GM19372 (cell line): ENCODE results near the gene SLC9C1.
"Not testable (repeated sequence)": the region's sequence is repeated elsewhere in the genome, so short reads cannot be mapped to it uniquely, and the experiment has no call there.

Experiments used
- ATAC-seq: cut with Tn5 transposase; IDR thresholded peaks from one replicate; pipeline ENCODE4 v1.9.1; 2021; ENCODE audit warnings: mild to moderate bottlenecking, low read depth, moderate library complexity; ENCODE audit not compliant: unreplicated experiment

The SLC9C1 gene

GRCh38 chr3:112228786-112229185, 65.2 kb downstream of the SLC9C1 start:
- ATAC-seq: no peak

GRCh38 chr3:112200317-112200666, 93.7 kb downstream of the SLC9C1 start:
- no peak for ATAC-seq

GRCh38 chr3:112199622-112200316, 94.2 kb downstream of the SLC9C1 start:
- ATAC-seq: no peak

GRCh38 chr3:112197131-112197530, 96.9 kb downstream of the SLC9C1 start:
- ATAC-seq: no peak

- no peak for ATAC-seq
Measured at GRCh38 chr3:112187300-112187699, 106.7 kb downstream of the SLC9C1 start.

GRCh38 chr3:112185423-112186035, 108.5 kb downstream of the SLC9C1 start:
- ATAC-seq: not testable (repeated sequence)

GRCh38 chr3:112175646-112176045, 118.4 kb downstream of the SLC9C1 start:
- no peak for ATAC-seq

- ATAC-seq: no peak
Measured at GRCh38 chr3:112175037-112175436, 119.0 kb downstream of the SLC9C1 start.

- no peak for ATAC-seq
Measured at GRCh38 chr3:112171144-112171543, 122.9 kb downstream of the SLC9C1 start.

GRCh38 chr3:112170046-112170445, 124.0 kb downstream of the SLC9C1 start:
- no peak for ATAC-seq

GRCh38 chr3:112167758-112168157, 126.3 kb downstream of the SLC9C1 start:
- ATAC-seq: no peak

- ATAC-seq: no peak
Measured at GRCh38 chr3:112149136-112149535, 144.9 kb downstream of the SLC9C1 start.

GRCh38 chr3:112143689-112144088, 150.3 kb downstream of the SLC9C1 start:
- ATAC-seq: no peak

- no peak for ATAC-seq
Measured at GRCh38 chr3:112143251-112143650, 150.8 kb downstream of the SLC9C1 start.

GRCh38 chr3:112141293-112141692, 152.7 kb downstream of the SLC9C1 start:
- no peak for ATAC-seq

- no peak for ATAC-seq
Measured at GRCh38 chr3:112140584-112140983, 153.4 kb downstream of the SLC9C1 start.

- ATAC-seq: no peak
Measured at GRCh38 chr3:112138219-112138969, 155.6 kb downstream of the SLC9C1 start.

GRCh38 chr3:112137781-112138180, 156.2 kb downstream of the SLC9C1 start:
- no peak for ATAC-seq

GRCh38 chr3:112136959-112137693, 156.9 kb downstream of the SLC9C1 start:
- ATAC-seq: no peak

- ATAC-seq: no peak
Measured at GRCh38 chr3:112136046-112136445, 158.0 kb downstream of the SLC9C1 start.
